Uterine smooth muscle cell (primary cell): Measurements from ENCODE around the gene OR52E4. TPM values are rescaled to one million over a fixed set of nuclear protein-coding genes. Genes with fewer than 3 reads are reported as not detected.

Source experiments
- total RNA-seq: library from RNA; depleted of rRNA; stranded (reverse); fragments of >200 nt; gene quantifications from 2 replicates; pipeline ENCODE4 v1.2.3, GENCODE V29; 2014

The OR52E4 gene
- total RNA-seq: not detected in 2 replicates

DNA sequence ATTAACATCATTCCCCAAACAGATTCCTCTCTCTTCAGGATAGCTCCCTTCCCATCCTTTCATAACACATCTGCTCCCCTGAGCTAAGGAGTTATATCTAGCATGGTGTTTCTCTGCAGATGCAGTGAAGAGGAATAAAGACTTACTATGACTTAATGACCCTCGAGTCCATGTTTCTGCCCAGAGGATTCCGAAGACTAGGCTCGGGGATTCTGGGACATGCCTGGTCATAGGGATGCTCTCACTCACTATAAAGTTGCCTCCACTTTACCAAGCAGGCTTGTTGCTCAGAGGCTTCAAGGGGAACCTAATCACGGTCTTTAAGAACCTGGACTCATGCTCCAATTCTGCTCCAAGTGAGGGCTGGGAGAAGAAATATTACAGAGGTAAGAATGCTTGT, at the start of gene OR52E4:
TSS of gene OR52E4 (plus strand) at position 301 of the 400 bp plus-strand sequence. CDS start 3,664 bp downstream, outside the sequence.

DNA sequence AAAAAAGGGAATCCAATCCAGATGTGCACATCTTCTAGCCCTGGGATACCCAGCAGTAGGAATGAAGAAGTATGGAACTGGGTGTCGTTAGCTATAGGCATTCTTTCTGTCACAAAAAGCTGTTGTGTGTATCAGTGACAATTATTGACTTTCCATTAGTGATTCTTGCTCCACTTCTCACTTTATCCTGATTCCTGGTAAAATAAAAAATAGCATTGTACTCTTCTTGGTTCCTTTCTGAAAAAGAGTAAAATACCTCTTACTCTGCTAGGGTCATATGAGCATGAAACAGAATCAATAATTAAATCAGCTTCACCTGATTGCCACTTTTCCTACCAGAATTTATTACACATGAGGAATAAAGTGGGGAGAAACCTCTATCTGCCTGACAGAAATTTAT, 38.6 kb upstream of the OR52E4 start, which contains the start of gene OR52E6:
TSS of gene OR52E6 (minus strand) at position 101 of the 400 bp plus-strand sequence. CDS start at position 101, 0 bp downstream.

DNA sequence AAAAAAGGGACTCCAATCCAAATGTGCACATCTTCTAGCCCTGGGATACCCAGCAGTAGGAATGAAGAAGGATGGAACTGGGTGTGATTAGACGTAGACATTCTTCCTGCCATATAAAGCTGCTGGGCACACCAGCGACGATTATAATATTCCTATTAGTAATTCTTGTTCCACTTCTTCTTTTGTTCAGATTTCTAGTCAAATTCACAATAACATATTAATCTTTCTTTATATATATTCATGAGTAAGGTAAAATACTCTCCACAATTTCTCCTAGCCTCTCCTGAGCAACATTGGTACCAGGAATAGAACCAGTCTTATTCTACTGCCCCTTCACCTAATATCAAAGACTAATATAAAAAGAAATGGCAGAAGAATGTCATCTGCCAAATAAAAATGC, 22.8 kb upstream of the OR52E4 start, which contains the start of gene OR52E8:
TSS of gene OR52E8 (minus strand) at position 101 of the 400 bp plus-strand sequence. CDS start at position 101, 0 bp downstream.

DNA sequence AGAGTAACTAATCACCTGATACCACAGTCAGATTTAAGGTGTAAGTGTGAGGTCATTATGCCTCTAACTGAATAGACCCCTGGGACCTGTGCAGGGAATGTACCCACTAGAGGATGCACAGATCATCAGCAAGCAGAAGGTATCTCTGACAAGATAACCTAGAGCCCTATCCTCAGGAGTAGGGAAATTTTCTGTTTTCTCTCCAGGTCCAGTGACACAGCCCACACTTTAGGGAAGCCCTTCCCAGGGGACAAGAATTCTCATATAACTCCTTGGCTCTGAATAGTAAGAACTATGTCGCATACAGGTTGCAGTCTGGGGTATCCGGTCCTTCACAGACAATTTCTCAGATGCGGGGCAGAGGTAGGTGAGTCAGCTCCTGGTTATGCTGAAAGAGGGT, 12.5 kb downstream of the OR52E4 start, which contains the start of gene OR52E5:
TSS of gene OR52E5 (plus strand) at position 301 of the 400 bp plus-strand sequence. CDS start 7,569 bp downstream, outside the sequence.

Other genes starting within 250 kb of the OR52E4 start
- 37.6 and 52.2 TPM in 2 replicates for gene TRIM5, start 195.6 kb upstream of the OR52E4 start, total RNA-seq
- gene TRIM22, start 190.8 kb upstream of the OR52E4 start, total RNA-seq: 46.7 and 73.4 TPM in 2 replicates
- gene OR56B1, start 144.2 kb upstream of the OR52E4 start, total RNA-seq: not detected in 2 replicates
- gene OR52N4, start 126.4 kb upstream of the OR52E4 start, total RNA-seq: not detected in 2 replicates
- not detected in 2 replicates for gene OR52N5, start 97.3 kb upstream of the OR52E4 start, total RNA-seq
- not detected in 2 replicates for gene OR52N1, start 89.4 kb upstream of the OR52E4 start, total RNA-seq
- not detected in 2 replicates for gene OR52N2, start 71.7 kb upstream of the OR52E4 start, total RNA-seq
- gene OR52E6, start 38.7 kb upstream of the OR52E4 start, total RNA-seq: not detected in 2 replicates
- not detected in 2 replicates for gene OR52E8, start 22.9 kb upstream of the OR52E4 start, total RNA-seq
- not detected in 2 replicates for gene OR52E5, start 12.6 kb downstream of the OR52E4 start, total RNA-seq
- not detected in 2 replicates for gene OR56A3, start 61.6 kb downstream of the OR52E4 start, total RNA-seq
- not detected in 2 replicates for gene OR56A5, start 87.9 kb downstream of the OR52E4 start, total RNA-seq
- gene OR52L1, start 106.4 kb downstream of the OR52E4 start, total RNA-seq: not detected in 2 replicates
- not detected in 2 replicates for gene OR56A4, start 126.3 kb downstream of the OR52E4 start, total RNA-seq
- not detected in 2 replicates for gene OR56A1, start 150.1 kb downstream of the OR52E4 start, total RNA-seq
- not detected in 2 replicates for gene OR56B4, start 227.1 kb downstream of the OR52E4 start, total RNA-seq